Spleen (tissue), 7 donors: Measurements from ENCODE around the gene SPTBN5.

Experiments used
- POLR2A ChIP-seq, 3 donors: fragments of 450-650 bp; IDR thresholded peaks; one replicate each; pipeline ENCODE4 v1.5.1; 2017; ENCODE audit warnings: antibody characterized with exemption in 3 of 3, mild to moderate bottlenecking in 1 of 3
- TF ChIP-seq, protein P1 (sequence below), 11 experiments: fragments of 200-600 bp in 7 of 11; fragments of 450-650 bp in 4 of 11; sonication (generic) in 4 of 11; IDR thresholded peaks in 8 of 11; conservative IDR thresholded peaks in 3 of 11; 1 replicate in 7 of 11; 2 replicates in 4 of 11; pipeline versions ENCODE4 v1.4.0 to v1.8.0; 2016 to 2021; ENCODE audit warnings: antibody characterized with exemption in 11 of 11, inconsistent platforms in 4 of 11, mild to moderate bottlenecking in 1 of 11
- donor health status: DM: no; HTN: no; CAD: no; lungs with moderate emphysema.
- donor health status: DM: no; HTN: no; CAD: no.
- donor health status: DM: no; HTN: no; CAD: no.

DNA sequence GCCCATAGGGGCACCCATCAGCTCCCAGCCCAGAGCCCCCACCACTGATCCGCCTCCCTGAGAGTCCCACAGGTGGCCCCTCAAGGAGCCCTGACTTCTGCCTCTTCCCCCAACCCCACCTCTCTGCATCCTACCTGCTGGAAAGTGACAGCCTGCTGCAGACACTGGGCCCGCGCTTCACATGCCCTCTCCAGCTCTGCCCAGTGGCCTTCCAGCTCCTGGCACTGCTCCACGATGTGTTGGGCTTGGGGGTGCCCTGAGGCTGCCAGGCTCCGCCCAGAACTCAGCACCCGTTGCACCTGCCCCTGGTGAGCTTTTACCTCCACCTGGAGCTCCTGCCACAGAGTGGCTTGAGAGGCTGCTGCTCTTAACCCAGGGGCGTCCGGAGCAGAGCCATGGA is 20.1 kb downstream of the SPTBN5 start:
- TF ChIP-seq, protein P1, sequence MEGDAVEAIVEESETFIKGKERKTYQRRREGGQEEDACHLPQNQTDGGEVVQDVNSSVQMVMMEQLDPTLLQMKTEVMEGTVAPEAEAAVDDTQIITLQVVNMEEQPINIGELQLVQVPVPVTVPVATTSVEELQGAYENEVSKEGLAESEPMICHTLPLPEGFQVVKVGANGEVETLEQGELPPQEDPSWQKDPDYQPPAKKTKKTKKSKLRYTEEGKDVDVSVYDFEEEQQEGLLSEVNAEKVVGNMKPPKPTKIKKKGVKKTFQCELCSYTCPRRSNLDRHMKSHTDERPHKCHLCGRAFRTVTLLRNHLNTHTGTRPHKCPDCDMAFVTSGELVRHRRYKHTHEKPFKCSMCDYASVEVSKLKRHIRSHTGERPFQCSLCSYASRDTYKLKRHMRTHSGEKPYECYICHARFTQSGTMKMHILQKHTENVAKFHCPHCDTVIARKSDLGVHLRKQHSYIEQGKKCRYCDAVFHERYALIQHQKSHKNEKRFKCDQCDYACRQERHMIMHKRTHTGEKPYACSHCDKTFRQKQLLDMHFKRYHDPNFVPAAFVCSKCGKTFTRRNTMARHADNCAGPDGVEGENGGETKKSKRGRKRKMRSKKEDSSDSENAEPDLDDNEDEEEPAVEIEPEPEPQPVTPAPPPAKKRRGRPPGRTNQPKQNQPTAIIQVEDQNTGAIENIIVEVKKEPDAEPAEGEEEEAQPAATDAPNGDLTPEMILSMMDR (IDR thresholded peaks at IDR 0.05 in 8 of 11, conservative IDR thresholded peaks at IDR 0.05 in 3 of 11) = no peak
- TF ChIP-seq POLR2A (IDR thresholded peaks at IDR 0.05) = no peak
